Erythroblast (primary cell): ENCODE data around the gene GLI2.

Experiments
- DNase-seq, 2 experiments: peaks; one replicate each; lab custom pipeline; 2025; lab: John Stamatoyannopoulos, UW
- GATA1 ChIP-seq: IDR thresholded peaks from 2 replicates; pipeline ENCODE4 v1.6.1; 2011; ENCODE audit warnings: low read depth, mild to moderate bottlenecking, control low read depth, low read length, moderate library complexity
- POLR2A ChIP-seq: IDR thresholded peaks from 2 replicates; pipeline ENCODE4 v1.6.1; 2011; ENCODE audit warnings: mild to moderate bottlenecking, low read length

Gene GLI2

DNA sequence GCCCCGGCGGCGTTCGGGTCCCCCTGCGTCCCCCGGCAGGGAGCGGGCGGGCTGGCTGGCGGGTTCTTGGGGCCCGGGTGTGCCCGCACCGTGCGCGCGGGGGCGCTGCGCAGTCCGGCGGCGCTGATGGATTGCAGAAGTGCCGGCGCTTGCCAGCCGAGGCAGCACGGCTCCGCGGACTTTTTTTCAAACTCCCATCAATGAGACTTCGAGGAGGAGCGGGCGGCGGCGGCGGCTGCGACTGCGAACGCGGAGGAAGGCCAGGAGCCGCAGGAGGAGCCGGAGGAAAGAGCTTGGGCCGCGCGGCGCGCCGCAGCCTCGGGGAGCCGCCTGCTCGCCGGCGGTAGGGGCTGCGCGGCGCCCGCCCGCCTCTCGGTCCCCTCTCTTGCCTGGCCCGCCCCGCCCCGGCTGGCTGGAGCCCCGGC, at the start of gene GLI2:
TSS of gene GLI2 (plus strand) at position 123 of the 425 bp plus-strand sequence. CDS start 61,453 bp downstream, outside the sequence.
- TF ChIP-seq GATA1 (no peak), POLR2A (no peak)
- peak; percentile 75 to 78 for DNase-seq

DNA sequence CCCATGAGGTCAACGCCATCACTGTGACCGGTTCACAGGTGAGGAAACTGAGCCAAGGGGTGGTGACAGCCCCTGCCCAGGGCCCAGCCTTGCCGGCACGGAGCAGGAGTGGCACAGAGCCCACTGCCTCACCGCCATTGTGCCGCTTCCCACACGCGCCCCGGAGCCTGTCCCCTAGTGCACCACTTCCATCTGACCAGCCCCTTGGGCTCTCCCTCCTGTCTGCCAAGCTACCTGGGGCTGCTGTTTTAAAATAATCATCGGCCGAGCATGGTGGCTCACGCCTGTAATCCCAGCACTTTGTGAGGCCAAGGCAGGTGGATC, 49.7 kb upstream of the GLI2 start:
- TF ChIP-seq GATA1 (no peak), POLR2A (no peak)
- no peak for DNase-seq

DNA sequence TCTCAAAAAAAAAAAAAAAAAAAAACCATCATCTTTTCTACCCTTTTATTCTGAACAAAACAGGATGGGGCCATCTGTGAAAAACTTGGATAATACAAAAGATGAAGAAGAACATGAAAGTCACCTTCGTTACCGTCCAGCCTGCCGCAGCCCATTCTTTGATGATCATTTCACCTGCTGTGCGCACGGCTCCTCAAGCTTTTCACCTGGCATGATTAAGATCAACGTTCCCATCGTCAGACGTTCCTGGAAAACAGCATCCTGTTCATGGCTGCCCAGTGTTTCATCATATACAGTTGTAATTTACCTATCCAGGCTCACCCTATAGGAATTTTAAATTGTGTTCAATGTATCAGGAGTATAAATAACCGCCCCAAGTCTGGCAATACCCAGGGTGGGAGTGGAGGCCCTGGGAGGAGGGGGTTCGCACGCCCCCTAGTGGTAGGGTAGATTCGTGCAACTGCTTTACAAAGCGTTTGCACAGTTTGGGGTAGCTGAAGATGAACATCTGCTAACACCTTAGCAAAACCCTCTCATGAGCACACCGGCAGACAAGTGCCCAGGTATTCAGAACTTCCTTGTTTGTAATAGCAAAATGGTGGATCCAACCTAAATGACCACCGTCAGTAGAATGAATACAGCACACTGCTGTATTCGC, 49.0 kb upstream of the GLI2 start:
- peak; percentile 12 to 23 for DNase-seq
- TF ChIP-seq POLR2A, result no peak
- no peak for TF ChIP-seq GATA1

DNA sequence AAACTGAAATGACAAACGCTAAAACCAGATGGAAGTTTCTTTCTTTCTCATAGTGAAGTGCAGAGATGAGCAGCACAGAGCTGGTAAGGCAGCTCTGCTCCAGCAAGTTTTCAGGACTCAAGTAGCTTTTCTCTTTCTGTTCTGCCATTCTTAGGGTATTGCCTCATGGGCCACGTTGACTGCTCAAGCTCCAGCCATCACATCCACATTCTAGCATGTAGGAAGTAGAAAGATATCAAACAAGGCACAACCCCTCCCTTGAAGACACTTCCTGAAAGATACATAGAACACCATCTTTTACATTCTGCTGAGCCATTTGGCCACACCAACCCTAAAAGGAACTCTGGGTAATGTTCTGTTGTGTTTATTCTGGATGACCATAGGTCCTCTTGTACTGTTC, 48.5 kb upstream of the GLI2 start:
- no peak for DNase-seq
- TF ChIP-seq GATA1 (no peak), POLR2A (no peak)

DNA sequence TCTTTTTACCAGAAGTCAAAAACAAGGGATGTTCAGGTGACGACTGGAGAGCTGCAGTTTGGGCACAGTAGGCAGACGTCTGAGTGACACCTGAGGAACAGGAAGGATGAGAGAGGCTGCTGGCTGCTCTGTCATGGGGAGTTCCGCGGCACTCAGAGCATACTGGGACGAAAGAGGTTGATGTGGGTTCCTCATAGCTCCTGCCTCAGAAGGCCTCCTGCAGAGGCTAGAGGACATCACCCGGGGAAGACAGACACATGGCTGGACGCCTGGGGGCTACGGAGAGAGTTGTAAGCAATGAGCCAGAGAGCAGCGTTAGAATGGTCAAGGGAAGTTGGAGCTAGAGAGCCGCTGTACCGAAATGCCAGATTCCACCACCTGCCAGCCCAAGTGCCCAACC, 45.1 kb upstream of the GLI2 start:
- TF ChIP-seq POLR2A (no peak), GATA1 (no peak)

DNA sequence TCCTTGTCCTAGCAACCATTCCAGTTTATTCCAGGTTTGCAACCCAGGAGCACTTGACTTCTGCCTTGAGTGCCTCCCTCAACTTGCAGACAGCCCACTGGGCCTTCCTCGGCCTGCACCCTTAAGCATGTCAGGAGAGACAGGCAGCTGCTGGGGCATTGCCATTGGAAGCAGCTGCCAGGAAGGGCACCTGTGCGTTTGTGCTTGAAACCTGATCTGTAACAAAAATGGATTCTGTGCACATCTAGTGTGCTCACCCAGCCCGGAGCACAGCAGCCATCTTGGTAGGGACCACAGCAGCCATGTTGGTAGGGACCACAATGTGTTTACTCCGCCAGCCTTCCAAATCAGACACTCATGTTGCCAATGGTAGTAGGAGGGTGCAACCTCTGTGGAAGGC, 44.3 kb upstream of the GLI2 start:
- no peak for DNase-seq
- TF ChIP-seq GATA1, result no peak
- TF ChIP-seq POLR2A, result no peak

More for the DNA sequence above, 45.1 kb upstream of the GLI2 start:
- no peak for DNase-seq

DNA sequence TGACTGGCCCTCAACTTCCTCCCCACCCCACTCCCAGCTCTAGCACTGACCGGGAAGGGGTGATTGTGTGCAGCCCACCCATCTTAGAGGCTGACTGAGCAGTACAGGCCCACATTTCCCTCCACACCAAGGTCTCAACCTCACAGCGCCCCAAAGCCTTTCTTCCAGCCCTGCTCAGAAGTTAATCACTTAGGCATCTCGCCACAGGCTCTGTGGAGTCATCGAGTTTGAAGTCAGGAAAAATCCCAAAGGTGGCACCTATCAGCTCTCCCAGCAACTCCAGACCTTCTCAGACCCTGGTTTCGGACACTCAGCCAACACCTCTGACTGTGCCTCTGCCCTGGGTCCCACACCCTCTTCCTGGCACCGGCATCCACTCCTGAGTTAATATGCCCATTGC, 43.0 kb upstream of the GLI2 start:
- TF ChIP-seq GATA1 (no peak), POLR2A (no peak)
- DNase-seq, result no peak

DNA sequence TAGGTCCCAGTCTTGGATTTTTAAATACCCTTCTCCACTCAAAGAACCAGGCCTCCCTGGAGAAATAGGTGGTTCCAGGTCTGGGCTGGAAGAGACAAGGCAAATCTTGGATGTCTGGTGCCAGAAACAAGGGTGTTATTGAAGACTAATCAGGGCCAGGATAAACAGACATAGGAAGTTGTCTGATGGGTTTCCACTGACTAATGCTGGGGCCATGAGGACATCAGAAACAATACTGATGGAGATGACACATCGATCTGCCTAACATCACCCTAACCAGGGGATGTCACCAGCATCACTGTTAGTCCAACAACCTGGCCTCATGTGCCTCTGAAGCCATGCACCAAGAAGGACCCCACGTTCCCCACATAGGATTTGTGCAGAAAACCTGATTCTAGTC, 42.5 kb upstream of the GLI2 start:
- TF ChIP-seq POLR2A (no peak), GATA1 (no peak)
- DNase-seq, result no peak

DNA sequence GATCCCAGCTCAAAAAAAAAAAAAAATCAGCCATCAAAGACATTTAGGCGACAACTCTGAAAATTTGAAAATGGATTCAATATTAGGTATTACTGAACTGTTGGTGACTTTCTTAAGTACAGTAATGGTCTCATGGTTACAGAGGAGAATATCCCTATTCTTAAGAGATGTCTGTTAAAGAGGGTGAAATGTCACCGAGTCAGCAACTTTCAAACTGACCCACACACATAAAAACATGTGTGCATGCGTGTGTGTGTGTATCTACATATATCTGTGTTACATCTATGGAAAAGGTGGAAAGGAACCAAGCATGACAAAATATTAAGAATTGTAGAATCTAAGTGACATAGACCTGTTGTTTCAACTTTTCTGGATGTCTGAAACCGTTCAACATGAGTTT, 41.6 kb upstream of the GLI2 start:
- no peak for DNase-seq
- no peak for TF ChIP-seq GATA1
- TF ChIP-seq POLR2A, result no peak

DNA sequence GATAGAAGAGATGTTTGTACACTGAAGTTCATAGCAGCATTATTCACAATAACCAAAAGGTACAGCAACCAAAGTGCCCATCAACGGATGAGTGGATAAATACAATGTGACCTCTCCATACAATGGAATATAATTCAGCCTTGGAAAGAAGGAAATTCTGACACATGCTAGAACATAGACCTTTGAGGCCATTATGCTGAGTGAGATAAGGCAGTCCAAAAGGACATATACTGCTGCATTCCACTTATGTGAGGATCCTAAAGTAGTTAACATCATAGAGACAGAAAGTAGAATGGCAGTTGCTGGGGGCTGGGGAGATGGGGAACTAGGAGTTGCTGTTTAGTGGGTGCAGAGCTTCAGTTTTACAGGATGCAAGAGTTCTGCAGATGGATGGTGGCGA, 38.2 kb upstream of the GLI2 start:
- no peak for DNase-seq
- no peak for TF ChIP-seq GATA1
- TF ChIP-seq POLR2A, result no peak

DNA sequence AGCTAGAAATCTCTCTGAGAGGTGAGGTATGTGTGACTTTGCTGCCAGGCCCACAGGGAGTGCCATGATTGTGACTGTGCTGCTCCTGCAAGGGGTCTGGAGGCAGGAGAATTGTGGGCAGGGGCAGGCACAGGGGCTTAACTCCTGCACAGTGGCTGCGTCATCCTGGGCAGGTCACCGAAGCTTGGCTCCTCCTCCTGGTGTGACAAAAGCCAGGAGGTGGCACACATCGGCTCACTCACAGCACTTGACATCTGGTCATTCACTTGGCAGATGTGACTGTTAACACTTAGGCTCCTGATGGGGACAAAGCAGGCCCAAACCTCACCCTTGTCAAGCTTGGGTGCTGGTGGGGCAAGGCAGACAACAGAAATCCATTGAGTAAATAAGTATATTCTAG, 36.4 kb upstream of the GLI2 start:
- no peak for TF ChIP-seq GATA1
- DNase-seq, result no peak

DNA sequence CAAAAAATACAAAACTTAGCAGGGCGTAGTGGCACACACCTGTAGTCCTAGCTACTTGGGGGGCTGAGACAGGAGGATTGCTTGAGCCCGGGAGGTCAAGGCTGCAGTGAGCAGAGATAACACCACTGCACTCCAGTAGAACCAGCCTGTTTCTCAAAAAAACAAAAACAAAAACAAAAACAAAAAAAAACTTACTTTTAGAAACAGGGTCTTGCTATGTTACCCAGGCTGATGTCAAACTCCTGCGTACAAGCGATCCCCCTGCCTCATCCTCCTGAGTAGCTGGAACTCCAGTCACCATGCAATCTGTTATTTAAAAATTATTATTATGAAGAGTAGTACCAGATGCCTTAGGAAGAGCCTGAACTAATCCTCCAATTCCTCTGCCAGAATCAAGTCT, 35.0 kb upstream of the GLI2 start:
- TF ChIP-seq GATA1 (no peak), POLR2A (no peak)

DNA sequence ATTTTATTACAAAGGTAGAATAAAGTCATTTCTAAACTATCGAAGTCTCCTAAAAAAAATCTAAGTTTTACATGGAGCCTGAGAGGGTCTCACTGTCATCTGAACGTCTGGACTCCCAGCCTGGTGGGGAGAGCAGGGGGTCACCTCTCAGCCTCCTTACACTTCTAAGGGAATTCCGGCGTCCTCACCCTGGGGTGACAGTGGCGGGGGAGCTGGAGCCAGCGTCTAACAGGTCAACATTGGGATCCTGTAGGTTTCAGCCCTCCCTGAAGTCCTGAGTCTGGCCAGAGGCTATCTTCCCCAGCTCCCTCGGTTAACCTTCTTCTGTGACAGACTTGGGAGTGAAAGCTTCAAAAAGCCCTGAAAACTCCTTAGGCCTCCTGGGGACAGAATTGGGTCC, 34.6 kb upstream of the GLI2 start:
- DNase-seq, result no peak
- no peak for TF ChIP-seq POLR2A
- TF ChIP-seq GATA1, result no peak

More for the DNA sequence above, 35.0 kb upstream of the GLI2 start:
- DNase-seq, result no peak

DNA sequence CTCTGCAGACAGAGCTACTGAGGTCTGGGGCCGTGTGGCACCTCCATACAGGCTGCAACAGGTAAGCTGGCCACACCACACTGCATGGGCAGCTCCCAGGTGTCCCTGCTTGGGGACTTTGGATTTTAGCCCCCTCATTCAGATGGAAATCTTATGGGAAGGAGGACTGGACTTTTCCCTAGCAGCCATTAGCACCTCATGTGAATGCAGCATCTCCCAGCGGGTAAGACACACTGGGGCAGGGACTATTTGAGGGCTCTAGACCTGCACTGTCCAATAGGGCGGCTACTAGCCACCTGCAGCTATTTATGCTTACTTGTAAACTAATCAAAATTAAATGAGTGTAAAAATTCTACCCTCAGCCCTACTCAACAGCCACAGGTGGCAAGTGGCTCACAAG, 34.2 kb upstream of the GLI2 start:
- no peak for DNase-seq
- no peak for TF ChIP-seq POLR2A
- no peak for TF ChIP-seq GATA1

DNA sequence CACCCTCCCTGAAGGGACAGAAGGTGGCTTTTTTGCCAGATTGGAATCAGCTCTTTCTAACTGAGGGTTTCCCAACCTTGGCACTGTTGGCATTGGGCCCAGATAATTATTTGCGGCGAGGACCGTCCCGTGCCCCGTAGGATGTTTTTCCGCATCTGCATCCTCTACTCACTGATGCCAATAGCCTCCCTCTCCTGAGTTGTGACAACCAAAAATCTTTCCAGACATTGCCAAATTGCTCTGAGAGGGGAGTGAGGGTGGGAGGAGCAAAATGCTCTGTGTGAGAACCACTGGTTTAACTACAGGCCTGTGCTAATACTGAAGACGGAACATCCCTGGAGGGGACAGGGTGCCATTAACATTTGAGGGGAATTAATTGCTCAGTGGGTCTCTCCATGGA, 33.6 kb upstream of the GLI2 start:
- DNase-seq, result no peak
- TF ChIP-seq GATA1 (no peak), POLR2A (no peak)

DNA sequence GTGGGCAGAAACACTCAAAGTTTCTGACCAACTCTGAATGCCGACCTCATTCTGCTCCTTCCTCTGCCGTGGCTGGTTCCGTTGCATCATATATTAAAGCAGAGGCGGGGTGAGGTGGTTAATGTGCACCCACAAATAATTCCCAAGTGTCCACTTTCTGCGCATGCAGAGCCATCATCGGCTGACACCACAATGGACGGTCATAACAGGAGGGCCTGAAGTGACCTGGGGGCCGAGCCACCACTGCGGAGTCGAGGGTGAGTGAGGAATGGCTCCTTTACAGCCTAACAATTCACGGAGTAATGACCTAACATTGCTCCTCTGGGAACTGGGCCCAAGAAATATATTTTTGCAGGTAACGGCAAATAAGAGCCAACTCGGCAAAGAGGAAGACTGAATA, 32.9 kb upstream of the GLI2 start:
- TF ChIP-seq GATA1 (no peak), POLR2A (no peak)
- no peak for DNase-seq
